Astrocyte of the spinal cord (primary cell): Measurements from ENCODE around the gene UNC5B.

Source experiments
- DNase-seq: peaks from one replicate; pipeline ENCODE4 v3.0.0; 2011; ENCODE audit warnings: low read depth, low spot score
- H3K4me3 ChIP-seq: 2 replicates; pipeline ENCODE4 v1.5.1; 2011; ENCODE audit warnings: low read depth, mild to moderate bottlenecking, low read length, moderate library complexity
- in situ Hi-C: cut with HindIII; loops from 2 replicates; pipeline ENCODE4 v1.10.0; 2017; ENCODE audit warnings: low sequenced_read_pairs
- TF ChIP-seq, protein P1 (sequence below): IDR thresholded peaks from 2 replicates; pipeline ENCODE4 v1.5.1; 2012; ENCODE audit warnings: low read depth, mild to moderate bottlenecking, low read length, inconsistent platforms

The UNC5B gene

DNA sequence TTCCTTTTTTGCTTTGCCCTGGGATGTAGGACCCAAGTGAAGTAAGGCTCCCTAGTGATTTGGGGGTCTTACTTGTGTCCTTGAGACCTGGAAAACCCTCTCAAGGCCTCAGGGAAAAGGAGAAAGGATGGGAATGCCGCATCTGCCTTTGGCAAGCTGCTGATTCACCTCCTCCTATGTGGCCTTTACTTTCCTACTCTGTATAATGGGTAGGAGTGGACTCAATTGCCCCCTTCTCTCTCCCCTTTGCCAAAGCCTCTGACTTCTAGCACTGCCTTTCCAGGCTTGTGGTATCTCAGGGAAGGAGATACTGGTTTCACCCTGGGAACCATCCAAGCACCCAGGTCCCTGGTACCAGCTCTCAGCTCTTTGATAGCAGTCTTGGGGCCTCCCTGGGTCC is 35.4 kb downstream of the UNC5B start:
- no peak overlapping the region for H3K4me3 ChIP-seq
- TF ChIP-seq, protein P1, sequence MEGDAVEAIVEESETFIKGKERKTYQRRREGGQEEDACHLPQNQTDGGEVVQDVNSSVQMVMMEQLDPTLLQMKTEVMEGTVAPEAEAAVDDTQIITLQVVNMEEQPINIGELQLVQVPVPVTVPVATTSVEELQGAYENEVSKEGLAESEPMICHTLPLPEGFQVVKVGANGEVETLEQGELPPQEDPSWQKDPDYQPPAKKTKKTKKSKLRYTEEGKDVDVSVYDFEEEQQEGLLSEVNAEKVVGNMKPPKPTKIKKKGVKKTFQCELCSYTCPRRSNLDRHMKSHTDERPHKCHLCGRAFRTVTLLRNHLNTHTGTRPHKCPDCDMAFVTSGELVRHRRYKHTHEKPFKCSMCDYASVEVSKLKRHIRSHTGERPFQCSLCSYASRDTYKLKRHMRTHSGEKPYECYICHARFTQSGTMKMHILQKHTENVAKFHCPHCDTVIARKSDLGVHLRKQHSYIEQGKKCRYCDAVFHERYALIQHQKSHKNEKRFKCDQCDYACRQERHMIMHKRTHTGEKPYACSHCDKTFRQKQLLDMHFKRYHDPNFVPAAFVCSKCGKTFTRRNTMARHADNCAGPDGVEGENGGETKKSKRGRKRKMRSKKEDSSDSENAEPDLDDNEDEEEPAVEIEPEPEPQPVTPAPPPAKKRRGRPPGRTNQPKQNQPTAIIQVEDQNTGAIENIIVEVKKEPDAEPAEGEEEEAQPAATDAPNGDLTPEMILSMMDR = no peak
- in situ Hi-C loops = no loop called here
- DNase-seq = no peak

DNA sequence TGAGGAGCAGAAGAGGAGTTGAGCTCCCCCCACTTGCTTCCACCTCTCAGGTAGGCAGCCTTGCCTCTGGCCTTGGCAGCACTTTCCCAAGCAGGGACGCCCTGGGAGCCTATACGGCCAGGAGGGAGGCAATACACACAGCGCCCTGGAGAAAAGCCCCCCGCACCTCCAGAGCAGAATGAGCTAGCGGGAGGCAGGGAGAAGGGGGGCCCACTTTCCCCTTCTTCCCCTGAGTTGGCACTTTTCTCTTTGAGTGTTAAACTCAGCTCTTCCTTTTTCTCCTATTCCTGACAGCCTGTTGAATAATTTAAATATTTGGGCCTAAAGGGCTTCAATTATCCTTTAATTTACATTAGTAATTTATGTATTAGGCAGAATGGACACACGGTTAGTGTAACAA is 35.8 kb downstream of the UNC5B start:
- TF ChIP-seq, protein P1 = no peak
- no peak overlapping the region for H3K4me3 ChIP-seq
- DNase-seq = no peak
- in situ Hi-C loops = no loop called here

DNA sequence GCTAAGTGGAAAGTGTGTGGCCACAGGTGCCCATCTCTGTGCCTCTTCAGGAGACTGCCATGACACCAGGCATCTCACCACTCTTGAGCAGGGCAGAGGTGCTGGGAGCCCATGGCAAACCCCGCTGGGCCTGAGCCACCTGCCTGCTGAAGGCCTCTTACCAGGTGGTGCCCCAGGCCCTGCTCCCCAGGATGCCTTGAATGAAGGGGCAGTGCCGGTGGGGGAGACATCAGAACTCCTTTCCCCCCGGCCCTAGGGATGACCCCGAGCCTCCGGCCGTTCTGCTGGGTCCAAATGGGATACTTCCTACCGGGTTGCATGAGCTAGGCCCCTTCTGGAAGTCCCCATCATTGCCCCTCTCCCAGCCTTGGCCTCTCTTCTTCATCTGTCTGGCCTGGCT is 37.6 kb downstream of the UNC5B start:
- in situ Hi-C loops = no loop called here
- no peak for DNase-seq
- TF ChIP-seq, protein P1 = no peak
- no peak overlapping the region for H3K4me3 ChIP-seq

DNA sequence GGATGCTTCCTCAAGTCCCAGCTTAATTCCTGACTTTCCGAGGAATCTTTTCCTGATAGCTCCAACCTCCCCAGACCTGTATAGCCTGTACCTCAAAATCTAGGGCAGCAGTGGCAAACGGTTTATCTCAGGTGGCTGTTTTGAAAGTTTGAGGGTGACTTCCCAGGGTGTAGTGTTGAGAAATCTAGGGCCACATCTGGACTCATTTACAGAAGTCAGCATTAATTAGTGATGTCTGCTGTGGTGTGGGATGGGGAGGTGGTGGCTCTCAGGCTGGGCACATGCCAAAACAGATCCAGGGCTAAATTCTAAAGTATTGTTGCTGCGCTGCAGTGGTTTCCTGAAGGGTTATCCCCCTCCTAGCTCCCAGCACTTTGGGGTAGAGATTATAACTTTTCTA is 38.0 kb downstream of the UNC5B start:
- in situ Hi-C loops = no loop called here
- DNase-seq = no peak
- H3K4me3 ChIP-seq = no peak overlapping the region
- TF ChIP-seq, protein P1 = no peak

DNA sequence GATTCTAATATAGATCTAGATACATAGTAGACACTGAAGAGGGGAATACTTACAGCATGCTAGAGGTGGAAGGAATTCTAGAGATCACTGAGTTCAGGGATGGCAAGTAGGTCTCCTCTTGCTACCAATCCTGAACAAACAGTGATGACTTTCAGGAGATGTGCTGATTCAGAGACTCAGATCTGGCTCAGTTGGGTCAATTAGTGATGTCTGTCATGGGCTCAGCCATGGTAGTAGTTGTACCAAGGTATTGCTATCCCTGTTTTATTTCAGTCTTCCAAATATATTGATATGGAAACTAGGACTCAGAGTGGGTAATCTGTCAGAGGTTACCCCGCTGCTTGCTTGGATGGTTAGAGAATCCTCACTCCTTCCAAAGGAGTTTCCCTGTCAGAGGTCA is 38.5 kb downstream of the UNC5B start:
- H3K4me3 ChIP-seq = no peak overlapping the region
- TF ChIP-seq, protein P1 = no peak
- no peak for DNase-seq
- in situ Hi-C loops = no loop called here

DNA sequence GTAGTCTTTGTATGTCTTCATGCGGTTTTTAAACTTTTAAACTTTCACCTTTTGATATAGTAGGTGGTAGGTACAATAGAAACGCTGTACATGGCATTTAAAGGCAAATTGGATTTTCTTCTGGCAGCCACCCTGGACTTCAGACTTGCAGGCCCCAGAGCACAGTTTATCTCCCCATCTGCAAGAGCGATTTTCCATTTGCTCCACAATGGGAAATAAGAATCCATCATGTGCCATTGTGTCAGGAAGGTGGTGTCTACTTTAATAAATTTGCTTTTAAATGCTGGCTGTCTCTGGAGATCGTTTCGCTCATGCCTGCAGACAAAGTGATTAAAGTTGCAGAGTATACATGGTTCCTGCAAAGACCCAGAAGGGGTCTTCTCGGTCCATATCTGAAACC is 38.9 kb downstream of the UNC5B start:
- in situ Hi-C loops = no loop called here
- TF ChIP-seq, protein P1 = no peak

DNA sequence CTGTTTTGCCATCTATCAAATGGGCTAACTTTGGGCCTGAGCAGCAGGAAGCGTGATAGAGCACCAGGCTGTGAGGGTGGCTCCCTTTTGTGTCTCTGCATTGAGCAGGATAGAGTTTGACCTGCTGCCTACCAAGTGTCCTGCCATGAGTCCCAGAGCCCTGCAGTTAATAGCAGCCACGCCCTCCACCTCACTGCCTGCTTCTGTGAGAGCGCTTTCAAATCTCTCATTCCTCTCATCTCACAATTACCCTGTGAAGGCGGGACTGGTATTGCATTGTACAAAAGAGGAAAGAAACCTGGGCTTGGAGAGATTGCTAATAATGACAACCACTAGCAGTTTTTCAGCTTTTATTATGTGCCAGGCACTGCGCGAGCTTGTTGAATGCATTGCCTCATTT is 39.9 kb downstream of the UNC5B start:
- no peak for DNase-seq
- no peak overlapping the region for H3K4me3 ChIP-seq
- TF ChIP-seq, protein P1 = no peak
- in situ Hi-C loops = no loop called here

More for the DNA sequence above, 38.9 kb downstream of the UNC5B start:
- H3K4me3 ChIP-seq = no peak overlapping the region
- DNase-seq = no peak
